Left lung (tissue), 10 donors: Measurements from ENCODE around the gene EPHB1. TPM values are rescaled to one million over a fixed set of nuclear protein-coding genes. Genes with fewer than 3 reads are reported as not detected.
"Not testable (repeated sequence)": the region's sequence is repeated elsewhere in the genome, so short reads cannot be mapped to it uniquely, and the experiment has no call there.

Experiments
- ATAC-seq: fragments of 200-7000 bp; cut with Tn5 transposase; one replicate; pipeline ENCODE4 v1.9.1; 2020; ENCODE audit warnings: moderate library complexity
- DNase-seq, 4 donors: peaks; one replicate each; pipeline ENCODE4 v3.0.0-alpha.2; 2013 to 2020
- H3K27ac ChIP-seq, 2 donors: fragments of 200-600 bp; sonication (generic) in 1 of 2; one replicate each; pipeline versions ENCODE4 v1.5.0 to v1.8.0; 2020 to 2021
- H3K27me3 ChIP-seq, 2 donors: fragments of 200-600 bp; sonication (generic) in 1 of 2; one replicate each; pipeline versions ENCODE4 v1.5.0 to v1.8.0; 2020 to 2021
- H3K36me3 ChIP-seq, 2 donors: fragments of 200-600 bp; sonication (generic) in 1 of 2; one replicate each; pipeline versions ENCODE4 v1.5.0 to v1.8.0; 2020 to 2021
- H3K4me1 ChIP-seq, 2 donors: fragments of 200-600 bp; one replicate each; pipeline ENCODE4 v1.8.0; 2021
- H3K4me3 ChIP-seq, 2 donors: fragments of 200-600 bp; sonication (generic) in 1 of 2; one replicate each; pipeline versions ENCODE4 v1.5.0 to v1.8.0; 2020 to 2021; ENCODE audit warnings: mild to moderate bottlenecking in 1 of 2
- H3K9me3 ChIP-seq, 2 donors: fragments of 200-600 bp; sonication (generic) in 1 of 2; one replicate each; pipeline versions ENCODE4 v1.5.0 to v1.8.0; 2020 to 2021
- CTCF ChIP-seq, 2 donors: fragments of 200-600 bp; sonication (generic) in 1 of 2; IDR thresholded peaks; one replicate each; pipeline versions ENCODE4 v1.5.0 to v1.8.0; 2021; ENCODE audit warnings: antibody characterized with exemption in 2 of 2
- intact Hi-C, 2 donors: fragments of 100-400 bp; cut with DNase I; formaldehyde crosslinking; loops; one replicate each; pipeline versions ENCODE4 v1.11.2 to v1.14.2; 2022
- polyA plus RNA-seq, 6 donors: library from polyadenylated mRNA; unstranded; fragments of 120-200 nt; gene quantifications; one replicate each; pipeline ENCODE4 v1.2.1, GENCODE V29; 2013; ENCODE audit not compliant: insufficient read length in 6 of 6
- total RNA-seq, 2 donors: library from RNA; stranded (reverse); fragmentation: NEBNext Ultra II Directional; extraction: Animal tissue kit (Norgen Biotek cat#: 25700); gene quantifications; one replicate each; pipeline ENCODE4 v1.2.1, GENCODE V29; 2021
- donor health status: DM: no; HTN: yes; CAD: no.
- donor health status: DM: no; HTN: no; CAD: no.

The EPHB1 gene
- total and polyA plus RNA-seq, 8 donors: 1.1 to 4.3 (median 2.7) TPM

- ATAC-seq (peak; percentile 95), DNase-seq (peak in 2 of 4 donors; percentile 5 to 48)
- Histone ChIP-seq H3K27me3 (no peaks in the 10 kb centered on the region), H3K9me3 (no peaks in the 10 kb centered on the region), H3K4me1 (no peaks in the 10 kb centered on the region), H3K36me3 (no peaks in the 10 kb centered on the region), H3K4me3 (no peak overlapping the region), H3K27ac (no peak overlapping the region)
- intact Hi-C loops: no loop called here
- TF ChIP-seq CTCF (IDR thresholded peaks at IDR 0.05): no peak
Measured at GRCh38 chr3:135017003-135017893, 222.2 kb downstream of the EPHB1 start.

- Histone ChIP-seq H3K4me3 (no peak overlapping the region), H3K36me3 (no peaks in the 10 kb centered on the region), H3K27ac (no peak overlapping the region), H3K4me1 (no peaks in the 10 kb centered on the region), H3K9me3 (no peaks in the 10 kb centered on the region), H3K27me3 (no peaks in the 10 kb centered on the region)
- intact Hi-C loops: no loop called here
- DNase-seq (no peak), ATAC-seq (no peak)
- TF ChIP-seq CTCF (IDR thresholded peaks at IDR 0.05): no peak
Measured at GRCh38 chr3:135018149-135018923, 223.3 kb downstream of the EPHB1 start.

- Histone ChIP-seq H3K4me3 (no peak overlapping the region), H3K27me3 (no peaks in the 10 kb centered on the region), H3K9me3 (no peaks in the 10 kb centered on the region), H3K4me1 (no peaks in the 10 kb centered on the region), H3K36me3 (no peaks in the 10 kb centered on the region), H3K27ac (no peak overlapping the region)
- no peak for ATAC-seq
- intact Hi-C loops: no loop called here
- TF ChIP-seq CTCF (IDR thresholded peaks at IDR 0.05): no peak
- no peak for DNase-seq
Measured at GRCh38 chr3:135020181-135020580, 225.1 kb downstream of the EPHB1 start.

- TF ChIP-seq CTCF (IDR thresholded peaks at IDR 0.05): no peak
- intact Hi-C loops: no loop called here
Measured at GRCh38 chr3:135023996-135024658, 229.1 kb downstream of the EPHB1 start.

GRCh38 chr3:135030768-135031615 lies 235.9 kb downstream of the EPHB1 start:
- H3K27me3 ChIP-seq: peaks cover 7 to 51% of the 10 kb centered on the region in 2 donors
- ATAC-seq, intact Hi-C loops: not testable (repeated sequence)

More at GRCh38 chr3:135023996-135024658, 229.1 kb downstream of the EPHB1 start:
- H3K9me3 ChIP-seq: no peaks in the 10 kb centered on the region
- H3K36me3 ChIP-seq: no peaks in the 10 kb centered on the region
- no peak overlapping the region for H3K27ac ChIP-seq
- no peak overlapping the region for H3K4me3 ChIP-seq
- ATAC-seq (no peak), DNase-seq (no peak)
- H3K27me3 ChIP-seq: no peaks in the 10 kb centered on the region
- no peaks in the 10 kb centered on the region for H3K4me1 ChIP-seq

More at GRCh38 chr3:135030768-135031615, 235.9 kb downstream of the EPHB1 start:
- DNase-seq, H3K36me3 ChIP-seq, H3K27ac ChIP-seq, H3K4me1 ChIP-seq, H3K9me3 ChIP-seq, H3K4me3 ChIP-seq: not testable (repeated sequence)
